IMR-90 (cell line): Measurements from ENCODE around the gene ZNF627. TPM values are rescaled to one million over a fixed set of nuclear protein-coding genes. Genes with fewer than 3 reads are reported as not detected.

Source experiments
- ATAC-seq: fragments of 200-7000 bp; cut with Tn5 transposase; 2 replicates; pipeline ENCODE4 v1.9.1; 2020; ENCODE audit warnings: low read depth, mild to moderate bottlenecking, moderate library complexity
- BruUV-seq: library from RNA; stranded (reverse); fragments of 400-500 nt; replicated peaks from 2 replicates; lab custom pipeline; 2021; lab: Mats Ljungman, UMichigan
- CTCF ChIA-PET: fragments of 300-600 bp; formaldehyde crosslinking; extraction: SDS; loops from one replicate; lab custom pipeline; 2021; ENCODE audit warnings: antibody characterized with exemption; lab: Yijun Ruan, JAX
- POLR2A ChIA-PET: fragments of 300-600 bp; sonication (Branson Sonifier 250); formaldehyde crosslinking; loops from one replicate; lab custom pipeline; 2022; ENCODE audit warnings: antibody characterized with exemption; ENCODE audit not compliant: unreplicated experiment; lab: Charles Lee
- DNase-seq: peaks from one replicate; pipeline ENCODE4 v3.0.0; 2013
- H2AFZ ChIP-seq: replicated peaks from 2 replicates; pipeline ENCODE3; 2013; ENCODE audit warnings: low read length, mild to moderate bottlenecking; ENCODE audit not compliant: poor library complexity
- H2AK5ac ChIP-seq: 2 replicates; pipeline ENCODE4 v1.6.1; 2013; ENCODE audit warnings: low read depth, low read length, inconsistent platforms
- H2AK9ac ChIP-seq: replicated peaks from 2 replicates; pipeline ENCODE3; 2013; ENCODE audit warnings: mild to moderate bottlenecking, low read depth, low read length, moderate library complexity; ENCODE audit not compliant: poor library complexity
- H2BK120ac ChIP-seq: 2 replicates; pipeline ENCODE4 v1.6.1; 2013; ENCODE audit warnings: low read depth, low read length, inconsistent platforms
- H2BK15ac ChIP-seq: 3 replicates; pipeline ENCODE4 v1.6.1; 2013; ENCODE audit warnings: low read depth, low read length, inconsistent platforms
- H2BK20ac ChIP-seq: 2 replicates; pipeline ENCODE4 v1.6.1; 2013; ENCODE audit warnings: low read depth, mild to moderate bottlenecking, inconsistent platforms, low read length, moderate library complexity
- H2BK5ac ChIP-seq: 2 replicates; pipeline ENCODE4 v1.6.1; 2013; ENCODE audit warnings: mild to moderate bottlenecking, low read depth, low read length, inconsistent platforms; ENCODE audit not compliant: poor library complexity, severe bottlenecking
- H3K14ac ChIP-seq: replicated peaks from 2 replicates; pipeline ENCODE4 v1.6.1; 2013; ENCODE audit warnings: low read depth, low read length, inconsistent platforms
- H3K18ac ChIP-seq: 2 replicates; pipeline ENCODE4 v1.6.1; 2013; ENCODE audit warnings: low read depth, low read length, control low read depth
- H3K23ac ChIP-seq: 2 replicates; pipeline ENCODE4 v1.6.1; 2013; ENCODE audit warnings: low read depth, low read length, inconsistent platforms
- H3K27ac ChIP-seq: 2 replicates; pipeline ENCODE4 v1.5.1; 2013; ENCODE audit warnings: mild to moderate bottlenecking, control low read depth, low read length; ENCODE audit not compliant: insufficient read depth
- H3K27me3 ChIP-seq: 2 replicates; pipeline ENCODE4 v1.6.1; 2013; ENCODE audit warnings: low read length; ENCODE audit not compliant: control insufficient read depth, insufficient read depth
- H3K36me3 ChIP-seq: 2 replicates; pipeline ENCODE4 v1.6.1; 2013; ENCODE audit warnings: low read length, mixed read lengths; ENCODE audit not compliant: control insufficient read depth, insufficient read depth
- H3K4ac ChIP-seq: 2 replicates; pipeline ENCODE4 v1.6.1; 2013; ENCODE audit warnings: low read depth, low read length, inconsistent platforms
- H3K4me1 ChIP-seq: 2 replicates; pipeline ENCODE4 v1.6.1; 2013; ENCODE audit warnings: low read length, mixed read lengths; ENCODE audit not compliant: control insufficient read depth, insufficient read depth
- H3K4me2 ChIP-seq: 2 replicates; pipeline ENCODE4 v1.6.1; 2013; ENCODE audit warnings: low read depth, mild to moderate bottlenecking, control low read depth, low read length, moderate library complexity
- H3K4me3 ChIP-seq: 2 replicates; pipeline ENCODE4 v1.5.1; 2013; ENCODE audit warnings: low read depth, mild to moderate bottlenecking, control low read depth, low read length, moderate library complexity; ENCODE audit not compliant: insufficient read depth
- H3K56ac ChIP-seq: 2 replicates; pipeline ENCODE4 v1.6.1; 2013; ENCODE audit warnings: low read length, inconsistent platforms; ENCODE audit not compliant: insufficient read depth; ENCODE audit errors: extremely low read depth
- H3K79me1 ChIP-seq, 2 experiments: 2 replicates each; pipeline ENCODE4 v1.6.1; 2013; ENCODE audit warnings: low read length in 2 of 2, inconsistent platforms in 1 of 2, low read depth in 1 of 2
- H3K9ac ChIP-seq: 2 replicates; pipeline ENCODE4 v1.6.1; 2013; ENCODE audit warnings: low read depth, low read length, control low read depth
- H3K9me1 ChIP-seq: 2 replicates; pipeline ENCODE4 v1.6.1; 2013; ENCODE audit warnings: low read length, inconsistent platforms; ENCODE audit not compliant: insufficient read depth
- H3K9me3 ChIP-seq: 2 replicates; pipeline ENCODE4 v1.6.1; 2013; ENCODE audit warnings: low read length; ENCODE audit not compliant: control insufficient read depth, insufficient read depth
- H4K20me1 ChIP-seq: 2 replicates; pipeline ENCODE4 v1.6.1; 2013; ENCODE audit warnings: low read length, inconsistent platforms; ENCODE audit not compliant: insufficient read depth
- H4K5ac ChIP-seq: 2 replicates; pipeline ENCODE4 v1.6.1; 2013; ENCODE audit warnings: mild to moderate bottlenecking, low read depth, low read length, control low read depth
- H4K8ac ChIP-seq, 2 experiments: 2 replicates each; pipeline ENCODE4 v1.6.1; 2013; ENCODE audit warnings: low read depth in 2 of 2, low read length in 2 of 2, control low read depth in 1 of 2, inconsistent platforms in 1 of 2
- H4K91ac ChIP-seq: 2 replicates; pipeline ENCODE4 v1.6.1; 2013; ENCODE audit warnings: low read depth, low read length, inconsistent platforms; ENCODE audit not compliant: insufficient read depth
- ELK1 ChIP-seq: fragments of 150-350 bp; IDR thresholded peaks from 2 replicates; pipeline ENCODE4 v1.6.1; 2016; ENCODE audit warnings: low read depth, mild to moderate bottlenecking, low read length, moderate library complexity, borderline replicate concordance
- FOS ChIP-seq: fragments of 150-350 bp; IDR thresholded peaks from 2 replicates; pipeline ENCODE4 v1.6.1; 2016; ENCODE audit warnings: low read depth, low read length
- NFE2L2 ChIP-seq: fragments of 150-350 bp; IDR thresholded peaks from 2 replicates; pipeline ENCODE4 v1.6.1; 2016; ENCODE audit warnings: low read depth, mild to moderate bottlenecking, low read length
- RFX5 ChIP-seq: IDR thresholded peaks from 2 replicates; pipeline ENCODE4 v1.8.0; 2012; ENCODE audit warnings: low read depth, mild to moderate bottlenecking, low read length, moderate library complexity
- SMC3 ChIP-seq: fragments of 150-350 bp; IDR thresholded peaks from 2 replicates; pipeline ENCODE4 v1.6.1; 2016; ENCODE audit warnings: low read depth, mild to moderate bottlenecking, antibody characterized with exemption, low read length, moderate library complexity
- USF2 ChIP-seq: fragments of 150-350 bp; IDR thresholded peaks from 2 replicates; pipeline ENCODE4 v1.6.1; 2017; ENCODE audit warnings: mild to moderate bottlenecking, antibody characterized with exemption, low read length, low read depth
- WGBS, 2 experiments: methylation state at CpG; one replicate each; pipeline versions ENCODE4 v1.1.5 to v1.1.7; 2013; ENCODE audit warnings: missing lambda C conversion rate in 2 of 2; ENCODE audit not compliant: insufficient read length in 1 of 2; ENCODE audit errors: extremely low coverage in 2 of 2; 5-methylcytosine and 5-hydroxymethylcytosine counted together
- dilution Hi-C: fragments of 300-500 bp; cut with HindIII; formaldehyde crosslinking; loops from one replicate; pipeline ENCODE4 v1.14.3; 2018; ENCODE audit warnings: low sequenced_read_pairs; ENCODE audit not compliant: unreplicated experiment
- in situ Hi-C: fragments of 300-500 bp; cut with MboI; formaldehyde crosslinking; loops from 3 replicates; pipeline ENCODE4 v1.14.3; 2019; ENCODE audit warnings: low sequenced_read_pairs, inconsistent platforms, mixed read lengths
- intact Hi-C: fragments of 100-400 bp; cut with micrococcal nuclease; formaldehyde crosslinking; loops from 2 replicates; pipeline ENCODE4 v1.10.0; 2022
- polyA plus RNA-seq, 3 experiments: library from polyadenylated mRNA; depleted of rRNA; stranded (reverse); fragments of >200 nt; gene quantifications; 2 replicates each; pipeline ENCODE4 v1.2.3, GENCODE V29; 2012; ENCODE audit warnings: low replicate concordance in 1 of 3
- total RNA-seq: library from RNA; depleted of rRNA; stranded (reverse); fragments of >200 nt; gene quantifications from 2 replicates; pipeline ENCODE4 v1.2.3, GENCODE V29; 2012

ZNF627 gene
- total and polyA plus RNA-seq, 2 of the 4 experiments (the other 2 are of a cell fraction) = 6.3 to 34.4 TPM

GRCh38 chr19:11586331-11586730 is 11.0 kb upstream of the ZNF627 start:
- DNase-seq = no peak
- Histone ChIP-seq H3K4ac (no peak overlapping the region), H2BK15ac (no peak overlapping the region), H2AFZ (no peak overlapping the region), H2BK5ac (no peak overlapping the region), H2AK9ac (no peak overlapping the region), H4K20me1 (no peaks in the 10 kb centered on the region), H3K4me1 (no peaks in the 10 kb centered on the region), H3K56ac (no peak overlapping the region), H2AK5ac (no peak overlapping the region), H3K14ac (no peak overlapping the region), H3K9me1 (no peaks in the 10 kb centered on the region), H4K5ac (no peak overlapping the region), H2BK20ac (no peak overlapping the region), H2BK120ac (no peak overlapping the region), H3K9me3 (no peaks in the 10 kb centered on the region), H3K36me3 (no peaks in the 10 kb centered on the region), H3K9ac (no peak overlapping the region), H3K27me3 (no peaks in the 10 kb centered on the region; the same call in 1 of the 2 replicates), H3K79me1 (no peaks in the 10 kb centered on the region), H3K27ac (no peak overlapping the region), H4K91ac (no peak overlapping the region), H3K18ac (no peak overlapping the region), H3K4me3 (no peak overlapping the region), H3K23ac (no peak overlapping the region), H4K8ac (no peak overlapping the region), H3K4me2 (no peak overlapping the region)
- ATAC-seq = no peak
- 76% methylated on average over 4 of the region's 6 CpGs; no CpG with 5 or more reads in 1 of the 2 experiments for WGBS, 2 experiments
- intact Hi-C loops (loop anchor here (2.0 to 5.0 kb wide), 3 partner anchors 26 to 294 kb away; no protein-coding TSS in a partner anchor), dilution Hi-C loops (no loop called here), in situ Hi-C loops (loop anchor here (5.0 kb wide), 1 partner anchor 94 kb away; no protein-coding TSS in a partner anchor)
- TF ChIP-seq ELK1 (no peak), FOS (no peak), USF2 (no peak), RFX5 (no peak), SMC3 (no peak), NFE2L2 (no peak)
- CTCF ChIA-PET = no interaction called here
- BruUV-seq = no TSS peak
- POLR2A ChIA-PET = no interaction called here
